HepG2 (cell line): ENCODE data around the gene SECTM1. TPM values are rescaled to one million over a fixed set of nuclear protein-coding genes. Genes with fewer than 3 reads are reported as not detected.

Experiments used
- ELF3 ChIP-seq: IDR thresholded peaks from 2 replicates; pipeline ENCODE4 v1.6.1; 2016; ENCODE audit warnings: missing genetic modification reagents, missing compliant biosample characterization
- FOXP4 ChIP-seq: sonication (generic); formaldehyde crosslinking; IDR thresholded peaks from 2 replicates; pipeline ENCODE4 v1.4.0; 2020; ENCODE audit warnings: missing genetic modification reagents
- HNRNPL ChIP-seq: fragments of 200-400 bp; formaldehyde crosslinking; IDR thresholded peaks from 2 replicates; pipeline ENCODE4 v1.6.1; 2017; ENCODE audit warnings: mild to moderate bottlenecking, low read depth, low read length
- MIXL1 ChIP-seq: IDR thresholded peaks from 2 replicates; pipeline ENCODE4 v1.6.1; 2016
- NFYB ChIP-seq: sonication (generic); formaldehyde crosslinking; IDR thresholded peaks from 2 replicates; pipeline ENCODE4 v1.4.0; 2020; ENCODE audit warnings: missing genetic modification reagents
- PRPF4 ChIP-seq: fragments of 200-400 bp; formaldehyde crosslinking; IDR thresholded peaks from 2 replicates; pipeline ENCODE4 v1.6.1; 2016; ENCODE audit warnings: low read length, low read depth; ENCODE audit not compliant: poor library complexity, severe bottlenecking
- THAP11 ChIP-seq: IDR thresholded peaks from 2 replicates; pipeline ENCODE4 v1.6.1; 2016; ENCODE audit warnings: missing biosample characterization, missing genetic modification reagents
- THRA ChIP-seq: sonication (generic); formaldehyde crosslinking; IDR thresholded peaks from 2 replicates; pipeline ENCODE4 v1.4.0; 2020; ENCODE audit warnings: missing genetic modification reagents, borderline replicate concordance
- ZBTB38 ChIP-seq: sonication (generic); formaldehyde crosslinking; IDR thresholded peaks from 2 replicates; pipeline ENCODE4 v1.5.1; 2020; ENCODE audit warnings: mild to moderate bottlenecking, missing genetic modification reagents
- ZBTB7B ChIP-seq: sonication (generic); formaldehyde crosslinking; IDR thresholded peaks from 2 replicates; pipeline ENCODE4 v1.4.0; 2020; ENCODE audit warnings: missing genetic modification reagents
- ZNF18 ChIP-seq: sonication (generic); formaldehyde crosslinking; IDR thresholded peaks from 2 replicates; pipeline ENCODE4 v1.8.0; 2022; ENCODE audit warnings: mild to moderate bottlenecking, missing genetic modification reagents; ENCODE audit not compliant: insufficient replicate concordance
- ZNF3 ChIP-seq: IDR thresholded peaks from 2 replicates; pipeline ENCODE4 v1.7.0; 2017; ENCODE audit warnings: inconsistent platforms
- polyA plus RNA-seq, 8 experiments: library from polyadenylated mRNA; depleted of rRNA in 3 of 8; stranded (reverse) in 7 of 8; unstranded in 1 of 8; fragments of >200 nt; fragmentation: Illumina TruSeq in 4 of 8; extraction: Trizol in 4 of 8; gene quantifications; 2 replicates each; pipeline versions ENCODE4 v1.2.1 to v1.2.3, GENCODE V29; 2011 to 2016; ENCODE audit warnings: low read depth in 4 of 8, missing spikeins in 1 of 8, mixed read lengths in 1 of 8; ENCODE audit not compliant: insufficient read depth in 1 of 8
- total RNA-seq, 5 experiments: library from RNA; depleted of rRNA; stranded (reverse); fragments of >200 nt; fragmentation: Illumina TruSeq; extraction: Trizol; gene quantifications; 2 replicates each; pipeline ENCODE4 v1.2.3, GENCODE V29; 2016; ENCODE audit warnings: low read depth in 1 of 5

Gene SECTM1
- total and polyA plus RNA-seq, 2 of the 13 experiments (the other 11 are each of a cell fraction or from before 2014, with no cell fraction given): 3.5 to 5.3 TPM

- TF ChIP-seq FOXP4 (CRISPR knock-in tag) (no peak), PRPF4 (peak; percentile 29), NFYB (CRISPR knock-in tag) (peak; percentile 26; the same call in 1 of the 2 replicates), MIXL1 (CRISPR knock-in tag) (0 out of 2 replicates have a peak, but pooled peaks have one; percentile 18), ZBTB38 (CRISPR knock-in tag) (peak; percentile 94), ZNF3 (CRISPR knock-in tag) (no peak), ZBTB7B (CRISPR knock-in tag) (0 out of 2 replicates have a peak, but pooled peaks have one; percentile 10), ELF3 (CRISPR knock-in tag) (peak; percentile 7; the same call in 1 of the 2 replicates), THRA (0 out of 2 replicates have a peak, but pooled peaks have one; percentile 9), ZNF18 (CRISPR knock-in tag) (no peak), THAP11 (CRISPR knock-in tag) (0 out of 2 replicates have a peak, but pooled peaks have one; percentile 17), HNRNPL (0 out of 2 replicates have a peak, but pooled peaks have one; percentile 16)
Observed at GRCh38 chr17:82297280-82297713, 36.3 kb downstream of the SECTM1 start (continued).
